ENCODE results near the gene INS. TPM values are rescaled to one million over a fixed set of nuclear protein-coding genes. Genes with fewer than 3 reads are reported as not detected.

The INS gene
- total RNA-seq, 4 donors from 2014 or later: not detected

- TF ChIP-seq CTCF (IDR thresholded peaks at IDR 0.05): no peak
- no peak for TF ChIP-seq POLR2AphosphoS5 (IDR thresholded peaks at IDR 0.05)
- TF ChIP-seq EP300 (IDR thresholded peaks at IDR 0.05; ENCODE audit: low read depth): no peak
- no peak for TF ChIP-seq POLR2A (IDR thresholded peaks at IDR 0.05)
These were observed 45.1 kb upstream of the INS start for GRCh38 chr11:2205981-2206690.

GRCh38 chr11:2205214-2205720 is 44.3 kb upstream of the INS start:
- Histone ChIP-seq H3K27ac (no peak overlapping the region), H3K36me3 (no peaks in the 10 kb centered on the region), H3K9me3 (no peaks in the 10 kb centered on the region), H3K4me1 (peaks cover 0 to 28% (median 21%) of the 10 kb centered on the region in 4 donors), H3K27me3 (no peaks in the 10 kb centered on the region), H3K4me3 (no peak overlapping the region)
- in situ Hi-C loops (cut with MboI; ENCODE audit: low pct_ligation_motif_present in 1 of 4, low pct_unique_long_range_greater_than_20kb in 1 of 4, low sequenced_read_pairs in 3 of 4): loop anchor here in 1 of 4 donors (10.0 kb wide), 3 partner anchors 60 to 220 kb away; no protein-coding TSS in a partner anchor
- intact Hi-C loops (cut with DNase I; ENCODE audit: low total_unique reads): no loop called here
- TF ChIP-seq EP300 (IDR thresholded peaks at IDR 0.05; ENCODE audit: low read depth): no peak
- no peak for TF ChIP-seq POLR2AphosphoS5 (IDR thresholded peaks at IDR 0.05)
- TF ChIP-seq POLR2A (IDR thresholded peaks at IDR 0.05): no peak
- TF ChIP-seq CTCF (IDR thresholded peaks at IDR 0.05): no peak
- no peak for DNase-seq
- WGBS, 2 donors (ENCODE audit: low coverage in 1 of 2): 73% methylated on average over 1 of the region's 1 CpG; no CpG with 5 or more reads in 1 of the 2 donors

More at GRCh38 chr11:2205981-2206690, 45.1 kb upstream of the INS start:
- in situ Hi-C loops (cut with MboI; ENCODE audit: low pct_ligation_motif_present in 1 of 4, low pct_unique_long_range_greater_than_20kb in 1 of 4, low sequenced_read_pairs in 3 of 4) (loop anchor here in 1 of 4 donors (10.0 kb wide), 3 partner anchors 59 to 219 kb away; no protein-coding TSS in a partner anchor), intact Hi-C loops (cut with DNase I; ENCODE audit: low total_unique reads) (no loop called here)
- WGBS, 2 donors (ENCODE audit: low coverage in 1 of 2): 51 to 83% methylated on average over 2 to 12 of the region's 12 CpGs
- no peak overlapping the region for H3K27ac ChIP-seq
- H3K27me3 ChIP-seq: no peaks in the 10 kb centered on the region
- H3K36me3 ChIP-seq: no peaks in the 10 kb centered on the region
- no peak overlapping the region for H3K4me3 ChIP-seq
- H3K4me1 ChIP-seq: peaks cover 0 to 36% (median 27%) of the 10 kb centered on the region in 4 donors
- H3K9me3 ChIP-seq: no peaks in the 10 kb centered on the region
- DNase-seq: no peak

- peak; percentile 10 for DNase-seq
- Histone ChIP-seq H3K9me3 (no peaks in the 10 kb centered on the region), H3K4me1 (peaks cover 0 to 23% (median 20%) of the 10 kb centered on the region in 4 donors), H3K27ac (no peak overlapping the region), H3K27me3 (no peaks in the 10 kb centered on the region), H3K36me3 (no peaks in the 10 kb centered on the region), H3K4me3 (no peak overlapping the region)
- in situ Hi-C loops (cut with MboI; ENCODE audit: low pct_ligation_motif_present in 1 of 4, low pct_unique_long_range_greater_than_20kb in 1 of 4, low sequenced_read_pairs in 3 of 4) (loop anchor here in 2 of 4 donors (5.0 to 10.0 kb wide), 4 partner anchors 60 to 220 kb away; no protein-coding TSS in a partner anchor), intact Hi-C loops (cut with DNase I; ENCODE audit: low total_unique reads) (no loop called here)
- 60% methylated on average over 15 of the region's 21 CpGs; no CpG with 5 or more reads in 1 of the 2 donors for WGBS, 2 donors (ENCODE audit: low coverage in 1 of 2)
- TF ChIP-seq POLR2AphosphoS5 (IDR thresholded peaks at IDR 0.05) (no peak), CTCF (IDR thresholded peaks at IDR 0.05) (no peak), POLR2A (IDR thresholded peaks at IDR 0.05) (no peak), EP300 (IDR thresholded peaks at IDR 0.05; ENCODE audit: low read depth) (no peak)
These were observed 43.6 kb upstream of the INS start for GRCh38 chr11:2204361-2205213.

All from transverse colon (tissue), 4 donors.